Activated gamma-delta T cell treated with anti-CD3 and anti-CD28 coated beads, Interleukin-2, amount 50 U/mL, for 16 hours (primary cell): ENCODE data around the gene BET1.
A peak's percentile ranks its signal among the peaks of the same experiment; 100 is the strongest.
"Not testable (repeated sequence)": the region's sequence is repeated elsewhere in the genome, so short reads cannot be mapped to it uniquely, and the experiment has no call there.

ENCODE experiments used
- DNase-seq: peaks from one replicate; pipeline ENCODE4 v3.0.0-alpha.2; 2020; ENCODE audit warnings: low read depth

The BET1 gene, protein sequence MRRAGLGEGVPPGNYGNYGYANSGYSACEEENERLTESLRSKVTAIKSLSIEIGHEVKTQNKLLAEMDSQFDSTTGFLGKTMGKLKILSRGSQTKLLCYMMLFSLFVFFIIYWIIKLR

DNA sequence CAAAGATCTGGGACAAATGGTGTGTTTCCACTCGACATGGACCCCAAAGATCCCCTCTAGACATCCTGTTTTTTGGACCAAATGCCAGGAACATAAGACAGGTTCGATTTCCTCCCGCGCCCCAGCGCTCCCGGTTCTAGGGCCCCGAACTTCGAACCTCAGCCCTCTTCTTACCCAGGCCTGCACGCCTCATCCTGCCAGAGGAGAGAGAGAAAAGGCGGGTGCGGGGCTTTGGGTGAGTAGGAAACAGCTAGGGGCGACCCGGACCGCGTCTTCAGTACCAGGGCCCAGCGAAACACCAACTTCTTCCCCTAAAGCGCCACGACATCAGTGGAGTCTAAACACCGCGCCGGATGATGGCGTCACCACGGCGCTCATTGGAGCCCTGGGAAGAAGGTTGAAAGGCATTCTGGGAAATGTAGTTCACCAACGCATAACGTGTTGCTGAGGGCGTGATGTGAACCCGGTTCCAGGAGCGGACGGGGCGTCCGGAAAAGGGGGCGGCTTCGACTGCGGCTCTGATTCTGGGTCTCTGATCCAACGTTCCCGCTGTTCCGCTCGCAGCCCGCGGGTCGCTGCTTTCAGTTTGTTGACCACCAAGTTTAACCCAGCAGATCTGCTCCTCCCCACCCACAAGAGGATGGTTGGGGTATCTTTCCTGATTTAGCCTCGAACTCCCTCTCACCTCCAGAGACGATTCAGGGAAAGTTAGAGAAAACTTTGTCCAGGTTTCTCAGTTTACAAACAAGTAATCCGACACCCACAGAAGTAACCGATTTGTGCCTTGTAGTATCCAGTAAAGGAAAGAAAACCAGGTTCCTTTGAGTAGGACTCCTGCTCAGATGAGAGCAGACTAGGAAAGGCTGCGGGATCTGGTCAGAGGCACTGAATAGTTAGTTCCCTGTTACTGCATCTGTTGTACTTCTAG lies at the start of gene BET1:
TSS of gene BET1 (minus strand) at position 332 of the 928 bp plus-strand sequence. CDS start at position 193, 139 bp downstream.
- DNase-seq: peak; percentile 90

DNA sequence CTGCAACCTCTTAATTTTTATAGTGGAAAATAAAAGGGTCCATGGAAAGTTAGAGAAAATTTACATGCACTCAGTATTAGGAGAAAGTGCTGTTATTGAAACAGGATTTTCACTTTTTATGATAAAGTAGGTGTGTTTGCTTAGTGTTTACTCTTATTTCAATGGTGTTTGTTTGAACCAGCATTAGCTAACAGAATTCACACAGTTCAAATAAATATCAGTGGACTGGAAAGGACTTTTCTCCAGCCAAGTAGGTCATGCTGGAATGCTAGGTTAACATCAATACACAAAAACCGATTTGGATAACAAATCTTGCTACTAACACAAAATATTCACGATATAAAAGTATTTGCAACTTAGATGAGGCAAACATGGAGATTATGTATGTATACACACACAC lies 49.4 kb upstream of the BET1 start:
- DNase-seq: no peak

DNA sequence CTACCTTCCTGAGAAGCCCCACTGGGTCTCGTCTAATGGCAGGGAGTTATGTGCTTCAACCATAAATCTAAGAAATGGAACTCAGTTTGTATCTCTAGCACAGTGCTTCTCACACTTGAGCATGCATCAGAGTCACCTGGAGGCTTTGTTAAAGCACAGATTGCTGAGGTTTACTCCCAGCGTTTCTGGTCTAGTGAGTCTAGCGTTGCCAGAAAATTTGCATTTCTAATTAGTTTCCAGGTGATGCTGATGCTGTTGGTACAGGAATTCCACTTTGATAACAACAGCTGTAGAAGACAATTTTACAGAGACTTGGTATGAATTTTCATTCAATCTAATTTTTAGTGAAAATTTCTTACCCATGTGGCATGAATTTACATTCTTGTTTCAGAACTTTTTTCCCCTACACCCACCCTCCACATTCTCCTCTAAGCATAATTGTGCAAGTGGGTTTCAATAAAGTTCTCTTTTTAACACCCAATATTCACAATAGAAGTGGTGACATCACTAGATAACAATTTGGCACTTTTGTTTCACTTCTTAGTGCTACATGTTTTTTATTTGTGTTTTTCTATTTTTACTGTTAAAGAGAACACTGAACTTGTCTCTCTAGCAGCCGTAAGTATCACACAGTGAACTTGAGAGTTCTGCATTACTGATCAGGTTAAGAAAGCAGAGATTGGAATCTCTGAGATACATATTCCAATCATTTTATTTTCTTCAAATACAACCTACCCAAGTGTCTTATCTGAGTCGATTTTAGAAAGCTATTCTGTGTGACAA lies 48.4 kb upstream of the BET1 start:
- no peak for DNase-seq

DNA sequence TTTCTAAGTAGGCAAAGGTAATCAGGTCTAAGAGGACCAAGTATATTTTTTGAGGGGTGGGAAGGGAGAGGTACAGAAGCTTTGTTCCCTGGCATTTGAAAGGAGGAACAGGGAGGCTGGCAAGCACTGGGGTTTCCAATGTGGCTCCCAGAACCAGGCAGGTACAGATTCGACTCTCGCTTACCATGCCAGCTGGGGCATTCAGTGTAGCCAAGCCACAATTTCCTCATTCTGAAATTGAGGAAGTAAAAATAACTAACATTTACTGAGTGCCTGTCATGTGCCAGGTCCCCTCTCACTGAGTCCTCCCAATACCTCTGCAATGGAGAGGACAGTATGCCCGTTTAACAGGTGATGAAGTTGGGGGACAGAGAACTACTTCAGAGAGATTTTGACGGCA lies 45.9 kb upstream of the BET1 start:
- DNase-seq: no peak

DNA sequence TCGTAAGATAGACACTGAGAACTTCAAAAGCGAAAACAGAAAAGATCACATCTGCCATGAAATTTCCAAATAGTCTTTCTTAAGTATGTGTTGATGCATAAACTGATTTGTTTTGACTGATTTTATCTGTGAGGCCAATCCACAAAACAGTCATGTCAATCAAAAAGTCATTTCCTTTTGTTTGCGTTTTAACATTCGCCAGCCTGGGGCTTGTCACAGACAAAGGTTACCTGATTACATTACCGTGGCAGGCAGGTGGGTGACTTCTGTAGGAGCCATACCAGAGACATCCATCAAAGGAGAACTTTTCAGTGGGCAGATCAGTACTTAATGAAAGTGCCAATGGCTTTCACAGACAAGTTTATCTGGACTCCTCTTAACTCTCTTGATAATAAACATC lies 45.5 kb upstream of the BET1 start:
- DNase-seq: no peak

DNA sequence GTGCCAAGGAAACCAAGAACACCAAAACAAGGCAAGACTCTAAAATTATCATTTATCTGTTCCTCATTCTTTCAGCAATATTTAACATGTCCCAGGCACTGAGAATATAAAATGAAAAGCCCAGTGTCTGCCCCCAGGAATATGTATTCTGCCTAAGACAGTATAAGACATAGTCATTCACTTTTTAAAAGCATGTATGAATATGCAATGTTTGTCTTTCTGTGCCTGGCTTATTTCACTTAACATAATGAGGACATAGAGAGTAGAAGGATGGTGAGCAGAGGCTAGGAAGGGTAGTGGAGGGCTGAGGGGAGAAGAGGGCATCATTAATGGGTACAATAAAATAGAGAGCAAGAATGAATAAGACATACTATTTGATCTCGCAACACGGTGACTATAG lies 44.6 kb upstream of the BET1 start:
- no peak for DNase-seq

DNA sequence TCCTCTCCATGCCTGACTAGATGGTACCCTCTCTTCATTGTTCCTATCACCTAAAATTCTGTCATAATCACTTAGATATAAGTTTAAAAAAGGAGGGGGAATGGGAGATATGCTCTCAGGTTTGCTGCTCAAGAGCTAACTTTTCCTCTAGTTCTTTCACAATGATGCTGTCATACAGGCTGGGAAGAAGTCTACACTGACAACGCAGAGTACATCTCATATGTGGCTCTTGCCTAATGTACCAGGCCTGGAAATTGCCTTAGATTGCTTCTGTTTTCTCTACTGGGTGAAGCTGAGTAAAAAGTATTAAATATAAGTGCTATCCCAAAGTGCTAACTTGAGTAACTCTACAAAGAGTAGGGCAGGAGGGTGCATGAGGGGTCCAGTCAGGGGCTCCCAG lies 43.8 kb upstream of the BET1 start:
- no peak for DNase-seq

DNA sequence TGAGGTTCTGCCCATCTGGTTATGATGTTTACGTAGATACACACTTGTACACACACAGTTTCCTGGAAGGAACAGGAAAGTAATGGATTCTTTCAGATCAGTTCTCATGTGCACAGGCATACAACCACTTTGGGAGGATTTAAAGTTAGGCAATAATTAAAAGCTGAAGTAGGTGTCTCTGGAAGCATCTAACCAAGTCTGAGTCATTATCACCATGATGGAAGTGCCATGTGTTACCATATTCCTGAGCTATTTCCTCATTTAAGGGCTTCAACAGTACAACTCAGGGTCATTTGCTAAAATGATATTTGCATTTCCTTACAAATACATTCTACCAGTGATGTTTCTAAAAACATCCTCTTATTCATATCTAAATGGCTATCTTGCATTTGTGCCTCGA lies 41.4 kb upstream of the BET1 start:
- DNase-seq: no peak

DNA sequence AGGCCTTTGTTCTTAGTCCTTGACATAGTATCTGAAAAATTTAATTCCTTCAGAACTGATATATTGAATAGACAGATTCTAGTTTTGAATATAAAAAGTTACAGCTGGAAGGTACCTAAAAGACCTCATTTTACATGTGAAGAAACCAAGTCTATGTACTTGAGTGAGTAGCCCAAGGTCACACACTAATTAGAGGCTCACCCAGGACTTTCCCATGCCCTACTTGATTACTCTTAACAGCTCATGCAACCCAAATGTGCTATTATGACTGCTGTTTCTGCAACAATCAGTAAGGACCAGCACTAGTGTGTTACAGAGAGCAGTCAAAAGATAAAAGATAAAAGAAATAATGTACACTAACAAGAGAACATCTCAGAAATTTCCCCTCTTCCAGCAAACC lies 40.7 kb upstream of the BET1 start:
- DNase-seq: no peak

DNA sequence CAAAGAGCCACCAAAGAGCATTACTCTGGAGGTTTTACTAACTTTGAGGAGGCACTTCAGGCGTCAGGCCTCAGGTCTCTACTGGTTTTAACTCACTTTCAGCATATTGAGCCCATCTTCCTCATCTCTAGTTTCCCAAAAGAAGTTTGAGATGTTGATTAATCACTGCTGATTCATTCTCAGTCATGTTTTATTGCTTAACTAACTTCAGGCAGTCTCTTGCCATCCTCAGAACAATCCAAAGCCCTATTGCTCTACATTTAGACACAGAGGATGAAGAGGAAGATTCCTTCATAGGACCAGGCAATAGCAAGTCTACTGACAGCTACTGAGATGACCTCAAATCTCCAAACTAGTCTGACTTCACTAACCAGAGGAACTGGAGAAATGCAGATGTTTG lies 39.1 kb upstream of the BET1 start:
- no peak for DNase-seq

DNA sequence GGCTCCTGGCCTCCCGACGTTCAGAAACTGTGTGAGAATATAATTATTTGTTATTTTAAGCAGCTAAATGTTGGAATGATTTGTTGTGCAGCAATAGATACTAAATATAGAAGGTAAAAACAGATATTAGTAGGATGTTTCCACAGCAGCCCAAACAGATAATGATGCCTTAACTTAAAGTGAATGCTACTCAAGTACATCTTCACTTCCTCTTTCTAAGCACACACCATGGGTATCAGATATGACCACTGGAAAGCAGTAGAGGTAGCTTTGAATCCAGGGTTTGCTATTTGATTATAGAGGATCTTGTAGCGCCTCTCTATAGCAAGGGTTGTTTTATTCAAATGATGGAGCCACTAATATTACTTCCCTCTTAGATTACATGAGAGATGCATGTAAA lies 38.2 kb upstream of the BET1 start:
- no peak for DNase-seq

DNA sequence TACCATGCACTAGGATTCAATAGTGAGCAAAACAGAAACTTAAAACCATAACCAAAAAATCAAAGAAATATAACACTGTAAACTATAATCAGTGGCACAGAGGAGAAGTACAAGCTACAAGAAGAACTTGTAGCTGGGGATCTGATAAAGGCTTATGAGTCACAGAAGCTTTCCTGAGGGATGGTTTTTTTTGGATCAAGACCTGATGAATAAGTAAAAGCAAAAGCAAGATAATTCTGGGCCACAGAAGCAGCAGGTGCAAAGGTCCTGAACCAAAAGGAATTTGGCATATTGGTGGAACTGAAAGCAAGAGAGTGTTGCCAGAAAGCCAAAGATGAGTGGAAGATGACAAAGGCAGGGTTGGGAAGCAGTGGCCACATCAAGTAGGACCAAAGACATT lies 37.4 kb upstream of the BET1 start:
- DNase-seq: no peak

DNA sequence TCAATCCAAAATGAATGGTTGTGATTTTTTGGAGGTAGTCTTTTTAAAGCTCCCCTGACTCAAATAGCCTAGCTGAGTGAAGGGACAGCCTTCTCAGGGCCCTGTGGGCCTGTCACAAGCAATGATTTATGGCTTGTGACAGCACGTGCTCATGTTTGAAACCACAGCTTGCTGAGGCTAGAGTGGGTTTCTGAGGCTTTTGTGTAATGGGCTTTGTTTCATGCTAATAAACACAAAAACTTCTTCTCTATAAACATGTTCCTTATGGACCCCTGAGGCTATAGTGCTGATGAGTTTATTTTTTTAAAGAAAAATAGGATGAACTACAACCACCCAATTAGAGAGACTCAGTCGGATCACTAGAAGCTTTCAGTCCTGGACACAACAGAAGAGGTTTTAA lies 36.1 kb upstream of the BET1 start:
- DNase-seq: no peak

DNA sequence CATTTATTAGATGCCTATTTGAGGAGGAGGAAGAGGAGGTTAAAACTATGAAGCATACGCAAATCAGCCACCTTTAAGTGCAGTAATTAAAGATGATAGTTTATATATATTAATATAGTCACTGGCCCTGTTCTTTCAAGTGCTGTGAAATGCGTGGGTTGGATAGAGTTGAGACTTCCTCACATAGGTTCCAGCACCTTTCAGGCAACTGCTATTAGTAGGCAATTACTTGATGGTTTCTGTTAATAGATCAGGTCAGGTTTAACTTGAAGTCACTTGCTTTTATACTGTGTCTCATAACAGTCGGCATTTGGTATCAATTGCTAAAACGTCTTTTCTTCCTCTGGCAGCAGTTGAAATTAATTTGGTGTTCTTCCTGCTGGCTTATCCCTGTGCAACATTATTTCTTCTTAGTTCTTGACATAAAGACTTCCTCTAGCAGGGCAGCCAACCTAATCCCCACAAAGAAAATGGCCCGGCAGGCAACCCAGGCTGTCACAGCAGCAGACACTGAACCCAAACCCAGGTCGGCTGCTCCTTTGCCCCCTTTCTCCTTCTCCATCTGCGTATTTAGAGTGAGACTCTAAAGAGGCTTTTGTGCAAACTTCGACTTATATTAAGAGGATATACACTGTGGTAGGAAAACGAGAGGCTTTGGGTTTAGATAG lies 35.3 kb upstream of the BET1 start:
- DNase-seq: no peak

DNA sequence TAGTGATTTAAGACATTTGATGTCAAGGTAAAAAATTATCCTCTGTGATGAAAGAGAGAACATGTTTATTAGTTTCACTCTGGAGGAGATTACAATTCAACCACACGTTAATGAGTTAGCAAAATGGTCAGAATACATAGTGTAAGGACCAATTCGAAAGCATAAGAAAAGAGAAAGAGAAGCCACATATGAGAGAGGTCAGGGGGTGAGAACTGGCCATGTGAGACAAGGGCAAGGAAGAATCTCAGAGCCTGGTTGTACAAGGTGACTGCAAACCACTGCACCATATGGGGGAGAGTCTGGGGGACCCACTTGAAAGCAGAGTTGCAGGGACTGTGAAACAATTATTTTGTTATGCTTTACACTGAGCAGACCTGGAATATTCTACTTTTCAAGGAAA lies 27.7 kb upstream of the BET1 start:
- DNase-seq: no peak

DNA sequence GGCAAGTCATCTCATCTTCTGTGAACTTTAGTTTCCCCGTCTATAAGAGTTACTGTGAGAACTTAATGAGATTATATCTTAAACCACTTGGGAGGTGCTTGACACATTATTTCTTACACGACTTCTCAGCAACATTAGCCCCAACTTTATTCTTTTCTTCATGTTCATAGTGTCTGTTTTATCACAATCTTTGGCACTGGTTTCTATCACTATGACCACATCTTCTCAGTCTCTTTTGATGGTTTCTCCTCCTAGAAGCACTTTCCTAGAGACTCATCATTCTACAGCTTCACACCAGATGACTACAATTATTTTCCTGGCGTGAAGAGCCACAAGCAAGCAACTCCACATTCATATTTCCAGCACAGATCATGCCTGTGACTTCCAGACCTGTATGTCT lies 26.5 kb upstream of the BET1 start:
- no peak for DNase-seq

DNA sequence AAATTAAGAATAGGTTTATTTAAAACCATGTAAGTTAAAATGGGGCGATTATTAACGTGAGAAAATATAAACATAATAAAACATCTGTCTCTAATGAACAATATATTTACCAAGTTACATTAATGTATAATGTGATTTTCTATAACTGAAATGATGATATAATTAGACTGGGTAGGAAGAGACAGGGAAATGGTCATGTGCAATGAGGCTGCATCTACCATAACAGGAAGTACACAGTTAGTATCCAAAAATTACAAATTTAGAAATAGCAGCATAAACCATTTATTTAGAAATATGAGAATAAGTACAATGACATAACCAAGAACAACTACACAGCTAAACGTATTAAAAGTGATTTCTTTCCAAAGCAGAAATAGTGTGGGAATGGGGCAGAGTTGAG lies 25.8 kb upstream of the BET1 start:
- DNase-seq: no peak

DNA sequence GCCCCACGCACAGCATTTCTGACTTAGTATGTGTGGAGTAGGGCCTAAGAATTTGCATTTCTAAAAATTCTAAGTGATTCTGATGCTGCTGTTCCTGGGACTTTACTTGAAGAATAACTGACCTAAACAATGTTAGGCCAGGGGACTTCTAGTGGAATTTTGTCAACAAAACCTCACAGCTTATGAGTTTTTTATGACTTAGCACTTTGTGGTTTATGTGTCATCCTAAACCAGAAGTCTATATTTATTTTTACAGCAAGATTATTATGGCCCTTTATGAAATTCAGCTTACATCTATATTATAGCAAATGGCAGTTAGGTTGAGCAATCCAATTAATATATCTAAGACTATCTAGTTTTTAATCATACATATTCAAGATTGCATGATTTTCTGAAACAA lies 24.6 kb upstream of the BET1 start:
- no peak for DNase-seq

DNA sequence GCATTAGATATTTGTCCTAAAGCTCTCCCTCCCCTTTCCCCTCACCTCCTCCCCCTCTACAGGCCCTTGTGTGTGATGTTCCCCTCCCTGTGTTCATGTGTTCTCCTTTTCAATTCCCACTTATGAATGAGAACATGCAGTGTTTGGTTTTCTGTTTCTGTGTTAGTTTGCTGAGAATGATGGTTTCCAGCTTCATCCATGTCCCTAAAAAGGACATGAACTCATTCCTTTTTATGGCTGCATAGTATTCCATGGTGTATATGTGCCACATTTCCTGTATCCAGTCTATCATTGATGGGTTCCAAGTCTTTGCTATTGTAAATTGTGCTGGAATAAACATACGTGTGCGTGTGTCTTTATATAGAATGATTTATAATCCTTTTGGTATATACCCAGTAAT lies 22.5 kb upstream of the BET1 start:
- DNase-seq: not testable (repeated sequence)

DNA sequence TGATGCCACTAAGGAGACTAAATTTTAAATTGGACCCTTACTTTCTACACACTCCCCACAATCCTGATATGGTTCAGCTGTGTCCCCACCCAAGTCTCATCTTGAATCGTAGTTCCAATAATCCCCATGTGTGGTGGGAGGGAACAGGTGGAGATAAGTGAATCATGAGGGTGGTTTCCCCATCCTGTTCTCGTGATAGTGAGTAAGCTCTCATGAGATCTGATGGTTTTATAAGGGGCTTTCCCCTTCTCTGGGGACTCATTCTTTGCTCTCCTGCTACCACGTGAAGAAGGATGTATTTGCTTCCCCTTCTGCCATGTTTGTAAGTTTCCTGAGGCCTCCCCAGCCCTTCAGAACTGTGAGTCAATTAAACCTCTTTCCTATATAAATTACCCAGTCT lies 18.4 kb upstream of the BET1 start:
- DNase-seq: no peak

DNA sequence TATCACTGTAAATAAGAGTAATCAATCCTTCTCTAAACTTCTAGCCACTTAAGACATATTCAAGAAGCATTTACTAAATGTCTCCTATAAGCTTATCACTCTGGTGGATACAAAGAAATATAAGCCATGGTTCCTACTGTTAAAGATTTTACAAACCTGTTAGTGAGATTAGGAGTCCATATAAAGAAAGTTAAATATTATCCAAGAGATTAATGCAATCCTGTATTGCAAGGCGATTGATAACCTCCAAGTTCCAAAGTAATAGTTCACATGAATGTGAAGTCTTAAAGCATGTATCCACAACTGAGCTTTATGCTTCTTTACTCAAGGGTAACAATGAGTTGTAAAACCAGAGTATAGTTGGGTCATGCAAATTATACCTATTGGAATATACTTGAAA lies 12.6 kb upstream of the BET1 start:
- DNase-seq: no peak

DNA sequence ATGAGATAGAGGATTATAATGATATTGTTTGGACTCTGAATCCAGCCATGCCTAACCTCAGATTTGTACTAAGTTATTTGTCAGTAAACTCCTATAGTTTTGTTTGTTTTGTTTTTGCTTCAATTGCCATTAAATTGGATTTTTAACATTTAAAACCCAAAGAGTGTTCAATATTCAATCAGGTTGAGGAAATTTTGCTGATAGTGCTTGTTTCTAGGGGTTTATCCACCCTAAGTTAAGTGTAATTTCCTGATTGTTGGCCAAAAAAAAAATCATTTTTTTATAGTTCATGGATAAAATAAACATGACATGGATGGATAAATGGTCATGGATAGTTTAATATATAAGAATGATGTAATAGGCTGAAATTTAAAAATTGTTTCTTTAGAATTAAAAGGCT lies 11.4 kb upstream of the BET1 start:
- DNase-seq: no peak

DNA sequence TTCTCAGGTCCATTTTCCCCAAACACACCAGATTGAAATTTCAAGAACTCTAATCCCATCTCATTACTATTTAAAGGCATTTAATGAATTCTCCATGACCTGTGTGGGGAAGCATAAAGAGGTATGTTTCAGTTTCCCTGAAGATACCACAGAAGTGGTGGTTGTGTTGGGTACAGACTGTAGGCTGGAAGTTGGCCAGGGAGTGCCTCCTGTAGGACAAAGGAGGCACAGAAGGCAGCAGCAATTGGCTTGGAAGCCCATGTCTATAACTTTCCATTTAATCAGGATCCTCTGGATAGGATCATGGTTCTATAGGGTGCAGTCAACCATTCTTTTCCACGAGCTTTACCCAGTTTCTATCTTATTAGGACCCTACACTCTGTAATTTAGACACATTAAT lies 8.6 kb upstream of the BET1 start:
- DNase-seq: no peak
